Measurements from ENCODE around the gene BLMH.
A peak's percentile ranks its signal among the peaks of the same experiment; 100 is the strongest.
"Not testable (repeated sequence)": the region's sequence is repeated elsewhere in the genome, so short reads cannot be mapped to it uniquely, and the experiment has no call there.

BLMH gene

GRCh38 chr17:30246460-30246859, 45.3 kb downstream of the BLMH start:
- DNase-seq = no peak

DNA sequence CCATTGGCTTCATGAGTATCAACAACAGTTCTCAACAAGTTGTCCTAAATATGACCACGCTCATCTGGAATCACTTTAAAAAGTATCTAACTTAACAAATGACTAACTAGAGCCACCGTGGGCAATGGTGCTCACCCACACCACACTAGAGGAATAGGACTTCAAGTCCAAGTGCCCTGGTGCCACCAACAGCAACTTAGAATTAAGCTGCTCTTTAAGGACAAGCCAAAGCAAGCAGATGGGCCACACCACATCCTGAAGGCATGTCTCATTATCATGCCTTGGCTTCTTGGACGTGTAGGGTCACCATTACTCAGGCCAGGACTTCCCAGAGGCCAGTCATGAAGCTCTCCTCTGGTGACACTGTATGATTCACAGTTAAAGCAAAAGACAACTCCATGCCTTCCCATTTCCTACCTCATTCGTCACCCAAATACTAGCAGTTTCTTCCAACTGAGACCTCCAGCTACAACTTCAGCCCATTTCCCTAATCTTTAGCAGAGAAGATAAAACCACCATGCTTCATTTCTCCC, 46.8 kb downstream of the BLMH start:
- DNase-seq = no peak

- no peak for DNase-seq
Measured at GRCh38 chr17:30243568-30243967, 48.2 kb downstream of the BLMH start.

DNA sequence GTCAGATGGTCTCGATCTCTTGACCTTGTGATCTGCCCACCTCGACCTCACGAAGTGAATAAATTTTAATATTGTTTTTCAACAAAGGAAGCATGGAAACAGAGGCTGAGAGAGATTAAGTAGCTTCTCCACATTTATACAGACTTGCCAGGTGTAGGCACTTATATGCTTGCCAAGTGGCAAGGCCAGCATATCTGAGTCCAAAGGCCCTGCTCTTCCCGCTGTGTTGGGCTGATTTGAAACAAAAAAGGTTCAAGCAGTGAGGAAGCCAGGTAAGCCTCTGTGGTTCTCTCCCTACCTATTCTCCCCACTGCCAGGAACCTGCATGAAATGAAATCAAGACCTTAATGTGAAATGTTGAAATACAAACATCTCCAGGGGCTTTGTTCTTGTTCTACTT, 48.7 kb downstream of the BLMH start:
- DNase-seq = no peak

DNA sequence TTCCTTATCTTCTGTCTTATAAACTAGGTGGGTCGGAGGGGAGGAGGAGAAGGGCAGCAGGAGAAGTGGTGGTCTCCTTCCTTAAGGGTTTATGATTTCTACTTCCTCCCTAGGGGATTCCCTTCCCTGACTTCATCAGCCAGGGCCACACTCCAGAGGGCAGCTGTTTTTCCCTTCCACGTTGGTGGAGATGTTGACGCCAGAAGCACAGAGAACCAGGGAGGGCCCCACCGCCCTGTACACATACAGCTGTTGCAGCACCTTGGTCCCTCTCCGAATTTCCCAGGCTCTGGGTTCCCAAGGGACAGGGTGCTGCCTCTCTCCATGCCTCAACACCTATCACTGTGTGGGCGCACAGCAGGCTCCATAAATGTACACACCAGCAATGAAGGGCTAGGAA, 50.7 kb downstream of the BLMH start:
- no peak for DNase-seq

DNA sequence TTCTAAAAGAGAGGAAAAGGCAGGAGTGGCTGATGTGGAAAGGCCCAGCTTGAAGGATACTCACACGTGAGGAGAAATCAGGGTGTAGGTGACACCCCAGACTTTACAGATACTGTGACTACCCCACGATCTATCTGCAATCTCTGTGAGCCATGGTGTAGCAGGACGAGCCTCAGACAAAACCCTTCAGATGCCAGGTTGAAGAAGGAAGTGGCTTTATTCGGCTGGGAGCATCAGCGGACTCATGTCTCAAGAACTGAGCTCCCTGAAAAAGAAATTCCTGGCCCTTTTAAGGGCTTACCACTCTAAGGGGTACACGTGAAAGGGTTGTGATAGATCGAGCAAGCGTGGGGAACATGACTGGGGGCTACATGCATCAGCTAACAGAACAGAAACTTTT, 51.6 kb downstream of the BLMH start:
- no peak for DNase-seq

DNA sequence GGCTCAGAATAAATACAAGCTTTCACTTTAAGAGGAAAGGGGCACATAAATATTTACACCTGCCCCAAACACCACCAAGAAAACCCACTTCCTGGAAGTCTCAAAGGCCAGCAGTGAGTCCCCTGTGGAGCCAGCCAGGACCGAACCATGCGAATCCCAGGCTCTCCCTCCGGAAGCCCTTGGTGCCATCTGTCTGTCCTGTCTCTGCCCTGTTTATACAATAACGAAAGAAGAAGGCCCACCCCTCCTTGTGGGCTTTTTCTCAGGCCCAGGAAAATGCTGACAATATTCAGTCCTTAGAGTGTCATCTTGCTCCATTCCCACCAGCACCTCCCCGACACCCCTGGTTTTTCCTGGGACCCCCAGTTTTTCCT, 52.7 kb downstream of the BLMH start:
- DNase-seq = no peak

DNA sequence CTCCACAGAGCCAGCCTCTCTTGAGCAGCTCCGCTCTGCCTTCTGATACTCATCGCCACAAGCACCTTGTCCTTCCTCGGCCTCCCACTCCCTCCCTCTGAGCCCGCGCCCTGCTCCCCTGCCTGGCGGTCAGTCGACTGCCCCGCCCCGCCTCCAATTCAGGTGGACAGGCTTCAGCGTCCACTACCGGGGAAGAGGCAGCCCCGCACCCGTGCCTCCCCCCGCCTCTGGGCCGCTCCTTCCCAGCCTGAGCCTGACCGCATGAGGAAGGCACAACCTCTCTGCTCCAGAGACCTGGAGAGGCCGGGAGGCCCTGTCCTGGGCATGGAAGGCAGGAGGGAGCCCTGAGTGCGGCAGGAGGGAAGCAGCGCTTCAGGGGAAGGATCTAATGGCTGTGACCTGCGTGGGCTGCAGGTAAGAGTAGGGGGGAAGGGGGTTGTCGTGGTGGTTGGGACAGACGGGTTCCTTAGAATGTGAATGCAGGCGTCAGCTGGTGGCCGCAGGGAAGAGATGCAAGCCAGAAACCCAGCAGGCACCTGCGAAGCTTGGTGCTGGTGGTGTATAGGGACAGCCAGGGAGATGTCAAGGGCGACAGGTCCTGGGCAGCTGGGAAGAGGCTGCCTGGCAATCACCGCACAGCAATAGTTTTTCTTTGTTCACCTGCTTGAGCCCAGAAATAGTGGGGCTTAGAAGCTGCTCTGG, 53.2 kb downstream of the BLMH start:
- DNase-seq = no peak

GRCh38 chr17:30238003-30238344, 53.8 kb downstream of the BLMH start:
- DNase-seq = no peak

DNA sequence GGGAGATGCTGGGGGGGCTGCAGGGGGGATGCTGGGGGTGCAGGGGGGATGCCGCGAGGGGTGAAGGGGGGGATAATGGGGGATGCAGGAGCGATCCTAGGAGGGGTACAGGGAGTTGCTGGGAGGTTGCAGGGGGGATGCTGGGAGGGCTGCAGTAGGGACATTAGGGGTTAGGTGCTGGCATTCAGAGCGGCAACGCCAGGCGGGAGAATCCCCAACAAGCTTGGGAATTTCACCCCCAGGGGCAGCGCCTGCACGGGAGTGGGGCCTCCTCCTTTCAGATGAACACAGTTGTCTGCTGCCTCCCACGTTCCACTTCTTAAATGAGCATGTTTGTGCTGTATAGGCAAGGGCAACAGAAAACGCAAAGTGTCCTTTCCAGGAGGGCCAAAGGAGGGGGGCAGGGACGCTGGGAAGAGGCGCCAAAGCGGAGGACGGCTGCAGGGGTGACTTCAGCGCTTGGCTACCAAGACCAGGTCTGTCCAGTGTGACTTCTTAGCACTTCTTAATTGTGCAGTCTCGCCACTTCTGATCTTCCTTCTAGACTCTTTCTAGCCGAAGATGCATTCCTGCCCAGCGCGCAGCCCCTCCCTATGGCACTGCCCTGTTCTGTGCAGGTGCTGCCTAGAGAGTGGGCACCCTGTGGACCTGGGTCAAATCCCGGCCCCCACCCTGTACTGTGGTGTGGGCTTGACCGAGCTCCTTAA, 54.3 kb downstream of the BLMH start:
- no peak for DNase-seq

DNA sequence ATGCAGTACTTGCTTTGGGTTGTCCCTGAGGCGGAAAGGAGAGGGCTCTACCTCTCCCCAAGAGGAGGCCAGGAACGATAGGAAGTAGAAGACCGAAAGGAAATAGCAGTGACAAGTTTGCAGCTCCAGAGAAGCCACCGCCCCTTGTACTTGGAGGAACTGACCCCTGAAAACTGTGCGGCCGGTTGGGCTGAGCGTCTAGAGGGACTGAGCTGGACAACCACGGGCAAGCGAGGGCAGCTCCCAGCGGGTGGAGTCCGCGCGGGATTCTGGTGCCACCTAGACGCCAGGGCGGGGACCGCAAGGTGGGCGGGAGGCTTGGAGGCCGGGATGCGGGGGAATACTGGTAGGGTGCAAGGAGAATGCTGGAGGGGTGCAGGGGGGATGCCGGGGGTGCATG, 55.0 kb downstream of the BLMH start:
- peak in 1 of 2 donors; percentile 19 for DNase-seq

DNA sequence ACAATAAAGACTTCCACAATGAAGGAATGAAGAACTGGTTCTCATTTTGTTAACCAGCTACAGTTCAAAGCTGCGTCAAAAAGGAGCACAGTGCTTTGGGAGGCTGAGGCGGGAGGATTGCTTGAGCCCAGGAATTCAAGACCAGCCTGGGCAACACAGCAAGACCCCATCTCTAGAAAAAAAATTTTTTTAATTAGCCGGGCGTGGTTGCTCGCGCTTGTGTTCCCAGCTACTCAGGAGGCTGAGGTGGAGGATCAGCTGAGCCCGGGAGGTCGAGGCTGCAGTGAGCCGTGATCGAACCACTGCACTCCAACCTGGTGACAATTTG, 55.5 kb downstream of the BLMH start:
- no peak for DNase-seq

GRCh38 chr17:30235386-30236296, 56.1 kb downstream of the BLMH start, which contains the start of gene SLC6A4:
Gene SLC6A4, minus strand, starts transcription at chr17:30235697. Its CDS starts 13,739 bp downstream, at chr17:30221958.
- DNase-seq = no peak

DNA sequence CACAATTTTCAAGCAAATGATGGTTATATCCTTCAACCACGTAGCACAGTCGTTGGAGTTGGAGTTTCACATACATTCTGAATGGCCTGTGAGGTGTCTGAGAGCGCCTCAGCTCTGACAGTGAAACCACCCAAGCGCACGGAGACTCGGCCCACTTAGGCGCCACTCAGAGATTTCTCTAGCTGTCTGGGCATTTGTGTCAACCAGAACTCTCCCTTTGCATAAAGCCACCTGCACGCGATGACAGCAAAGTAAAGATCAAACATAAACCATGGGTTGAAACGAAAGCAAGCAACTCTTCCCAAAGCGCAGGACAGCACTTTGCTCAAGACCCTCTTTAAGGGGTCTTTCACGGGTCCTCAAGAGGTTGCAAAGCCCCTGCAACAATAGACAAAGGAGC, 56.8 kb downstream of the BLMH start:
- DNase-seq = no peak

DNA sequence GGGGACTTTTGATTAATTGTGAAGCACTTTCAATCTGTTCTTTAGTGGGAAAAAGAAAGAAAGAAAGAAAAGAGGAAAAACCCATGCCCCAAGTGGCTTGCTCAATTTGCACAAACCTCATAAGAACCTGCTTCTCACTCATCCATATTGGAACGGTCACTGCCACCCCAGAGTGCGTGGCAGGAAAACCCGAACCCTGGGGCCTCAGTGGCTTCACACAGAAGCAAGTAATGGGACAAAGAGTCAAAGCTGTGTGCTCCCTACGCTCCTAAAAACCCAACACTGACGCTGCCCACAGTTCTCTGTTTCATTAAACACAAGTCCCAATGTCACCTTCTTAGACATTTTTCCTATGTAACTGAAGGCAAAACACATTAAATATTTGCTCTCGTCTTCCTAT, 57.4 kb downstream of the BLMH start:
- DNase-seq = no peak

DNA sequence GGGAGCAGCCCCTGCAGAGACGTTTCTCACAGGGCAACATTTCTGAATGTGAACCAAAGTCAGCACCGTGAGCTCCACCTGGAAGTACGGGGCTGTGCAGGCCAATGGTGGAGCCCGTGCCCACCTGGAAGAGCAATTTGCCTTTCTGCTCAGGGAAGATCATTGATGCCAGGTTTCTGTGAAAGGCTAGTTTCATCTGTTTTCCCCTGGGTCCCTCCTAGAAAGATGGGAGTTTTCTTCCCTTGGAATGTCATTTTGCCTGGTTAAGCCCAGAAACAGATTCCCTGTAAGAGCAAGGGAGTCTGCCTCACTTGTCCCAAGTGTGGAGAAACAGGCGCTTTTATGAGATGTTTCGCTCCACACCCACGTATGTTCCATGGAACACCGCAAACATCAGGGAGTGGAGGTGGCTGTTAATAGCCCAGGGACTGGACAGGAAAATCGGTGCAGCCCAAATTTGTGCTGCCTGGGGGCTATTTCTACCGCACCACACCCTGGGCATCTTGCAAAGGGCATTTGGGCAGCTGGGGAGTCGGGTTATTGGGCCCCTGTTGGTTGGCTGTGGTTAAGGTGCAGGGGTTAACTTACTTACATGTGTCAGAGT, 58.8 kb downstream of the BLMH start:
- DNase-seq = no peak

- no peak for DNase-seq
Measured at GRCh38 chr17:30232015-30232823, 59.5 kb downstream of the BLMH start.

- DNase-seq = no peak
Measured at GRCh38 chr17:30230596-30231125, 61.1 kb downstream of the BLMH start.

DNA sequence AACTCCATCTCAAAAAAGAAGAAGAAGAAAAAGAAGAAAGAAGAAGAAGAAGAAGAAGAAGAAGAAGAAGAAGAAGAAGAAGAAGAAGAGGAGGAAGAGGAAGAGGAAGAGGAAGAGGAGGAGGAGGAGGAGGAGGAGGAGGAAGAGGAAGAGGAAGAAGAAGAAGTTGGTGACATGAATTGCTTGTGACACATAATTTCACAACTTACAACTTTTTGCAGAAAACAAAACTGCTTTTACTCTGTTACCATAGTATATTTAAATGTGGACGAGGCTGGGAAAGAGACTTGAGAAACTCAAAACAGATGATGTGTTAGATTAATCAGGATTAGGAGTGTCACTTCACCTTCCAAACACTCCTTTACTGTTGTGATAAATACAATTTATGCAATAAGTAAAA, 61.7 kb downstream of the BLMH start:
- DNase-seq = not testable (repeated sequence)

DNA sequence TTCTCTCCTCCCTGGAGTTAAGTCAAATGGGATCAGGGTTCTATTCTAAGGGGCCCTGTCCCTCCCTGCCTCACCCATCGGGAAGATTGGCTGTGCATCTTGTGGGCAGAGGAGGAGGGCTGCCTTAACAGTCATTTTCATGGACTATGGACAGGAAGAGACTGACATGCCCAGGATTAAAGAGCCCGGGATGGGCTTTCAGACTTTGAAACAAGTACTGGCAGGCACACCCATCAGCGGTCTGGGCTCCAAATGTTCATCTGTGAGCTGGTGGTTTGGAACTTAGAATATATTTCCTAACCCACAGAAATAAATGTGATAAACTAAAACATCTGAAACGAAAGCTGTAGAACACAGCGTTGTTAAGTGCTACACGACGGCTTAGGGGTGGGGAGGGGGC, 62.7 kb downstream of the BLMH start:
- no peak for DNase-seq

- no peak for DNase-seq
Measured at GRCh38 chr17:30228011-30228410, 63.7 kb downstream of the BLMH start.

GRCh38 chr17:30226878-30227277, 64.9 kb downstream of the BLMH start:
- DNase-seq = no peak
